Measurements from ENCODE around the gene SMARCAD1. TPM values are rescaled to one million over a fixed set of nuclear protein-coding genes. Genes with fewer than 3 reads are reported as not detected.

The SMARCAD1 gene
- total and polyA plus RNA-seq, 2 of the 8 experiments (the other 6 are each of a cell fraction or from before 2014, with no cell fraction given) = 24.1 to 59.4 TPM

DNA sequence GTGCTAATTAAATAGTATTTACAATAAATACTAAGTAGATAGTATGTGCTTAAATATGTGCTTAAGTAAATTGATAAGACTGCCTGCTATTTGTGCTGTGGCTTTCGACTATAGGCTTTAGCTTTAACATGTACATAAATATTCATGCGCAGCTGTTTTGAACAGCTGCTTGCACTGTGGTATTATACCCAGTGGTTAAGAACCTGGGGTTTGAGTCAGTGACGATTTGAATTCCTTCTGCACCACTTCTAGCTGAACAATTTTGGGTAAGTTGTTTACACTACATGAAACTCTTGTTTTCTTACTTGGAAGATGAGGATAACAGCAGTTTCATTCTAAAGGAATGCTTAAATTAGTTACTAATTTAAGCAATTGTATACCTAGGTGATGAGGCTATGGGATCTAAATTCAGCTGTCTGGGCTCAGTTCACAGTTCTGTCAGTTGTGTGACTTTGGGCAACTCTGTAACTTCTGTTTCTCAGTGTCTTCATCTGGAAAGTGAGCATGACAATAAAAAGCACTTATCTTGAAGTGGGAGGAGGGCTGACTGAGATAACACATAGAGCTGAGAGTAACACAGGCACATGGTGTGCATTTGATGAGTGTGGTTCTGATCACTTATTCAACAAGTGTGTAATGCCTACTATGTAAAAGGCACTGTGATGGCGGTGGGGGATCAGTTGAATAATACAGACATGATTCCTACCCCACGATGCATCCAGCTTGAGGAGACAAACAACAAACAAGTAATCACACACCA is 98.0 kb downstream of the SMARCAD1 start:
- Histone ChIP-seq H3K4me2 (ENCODE audit: insufficient read depth in 1 of 2, low read depth in 2 of 2, low read length in 2 of 2) (no peak overlapping the region), H2BK5ac (ENCODE audit: low read depth, low read length) (no peak overlapping the region), H3K36me3 (ENCODE audit: control insufficient read depth in 2 of 4, insufficient read depth in 4 of 4, low read length in 3 of 4) (no peaks in the 10 kb centered on the region), H4K8ac (ENCODE audit: extremely low read depth, insufficient read depth, low read length) (no peak overlapping the region), H2BK15ac (ENCODE audit: low read length) (no peak overlapping the region), H4K91ac (replicated peaks; ENCODE audit: insufficient read length, low read length) (no peak overlapping the region), H3K14ac (ENCODE audit: insufficient read length) (no peak overlapping the region), H3K56ac (replicated peaks; ENCODE audit: insufficient read length, low read depth, low read length) (no peak overlapping the region), H2BK120ac (replicated peaks; ENCODE audit: low read depth, low read length) (no peak overlapping the region), H3K27ac (ENCODE audit: low read depth, low read length) (no peak overlapping the region), H3K79me2 (ENCODE audit: control insufficient read depth in 1 of 2, insufficient read depth in 2 of 2, low read length in 2 of 2) (no peaks in the 10 kb centered on the region), H3K9me3 (ENCODE audit: insufficient read depth in 2 of 2, low read depth in 1 of 2, low read length in 1 of 2) (no peaks in the 10 kb centered on the region), H4K20me1 (replicated peaks in 1 of 2; ENCODE audit: control insufficient read depth in 1 of 2, insufficient read depth in 2 of 2, low read length in 2 of 2) (no peaks in the 10 kb centered on the region), H3K4ac (replicated peaks; ENCODE audit: insufficient read length, low read depth, low read length) (no peak overlapping the region), H3K23me2 (ENCODE audit: low read depth, low read length) (no peaks in the 10 kb centered on the region), H3K4me1 (replicated peaks in 1 of 4; ENCODE audit: control insufficient read depth in 3 of 4, insufficient read depth in 4 of 4, low read length in 3 of 4) (no peaks in the 10 kb centered on the region), H3K4me3 (ENCODE audit: extremely low read depth in 1 of 4, insufficient read depth in 2 of 4, low read depth in 3 of 4, low read length in 4 of 4) (no peak overlapping the region), H3K18ac (ENCODE audit: extremely low read depth, low read length) (no peak overlapping the region), H3K23ac (ENCODE audit: insufficient read length) (no peak overlapping the region), H2BK12ac (ENCODE audit: low read depth, low read length) (no peak overlapping the region), H3K27me3 (replicated peaks in 1 of 4; ENCODE audit: control insufficient read depth in 3 of 4, extremely low read depth in 1 of 4, insufficient read depth in 3 of 4, low read length in 3 of 4) (peaks cover 0 to 1% (median 0%) of the 10 kb centered on the region in 4 experiments; a peak in 1 of 7 replicates), H2AK5ac (ENCODE audit: low read depth, low read length) (no peak overlapping the region), H3K9ac (replicated peaks in 1 of 4; ENCODE audit: extremely low read depth in 1 of 4, low read depth in 3 of 4, low read length in 3 of 4) (no peak overlapping the region), H2AFZ (ENCODE audit: low read length) (no peak overlapping the region), H3K79me1 (ENCODE audit: low read depth, low read length) (no peaks in the 10 kb centered on the region), H2BK20ac (ENCODE audit: low read length) (no peak overlapping the region), H4K5ac (ENCODE audit: insufficient read length, low read depth, low read length) (no peak overlapping the region)
- WGBS, 2 experiments (ENCODE audit: extremely low coverage in 1 of 2, insufficient coverage in 1 of 2, insufficient read length in 1 of 2, insufficient replicate concordance in 2 of 2, low coverage in 1 of 2, low lambda C conversion rate in 2 of 2, missing lambda C conversion rate in 1 of 2) = 89% methylated on average over 5 of the region's 5 CpGs; no CpG with 5 or more reads in 1 of the 2 experiments
- POLR2A ChIA-PET (ENCODE audit: partially characterized antibody) = no interaction called here
- CTCF ChIA-PET (ENCODE audit: partially characterized antibody) = interaction anchor here (0.9 to 2.1 kb wide), 13 partner anchors 13 to 371 kb away, joined by 3 to 6 read pairs (median 3); no protein-coding TSS in a partner anchor
- no peak for FAIRE-seq
- DNase-seq (ENCODE audit: low read depth in 1 of 2, low spot score in 2 of 2) = no peak
- TF ChIP-seq, protein P1, sequence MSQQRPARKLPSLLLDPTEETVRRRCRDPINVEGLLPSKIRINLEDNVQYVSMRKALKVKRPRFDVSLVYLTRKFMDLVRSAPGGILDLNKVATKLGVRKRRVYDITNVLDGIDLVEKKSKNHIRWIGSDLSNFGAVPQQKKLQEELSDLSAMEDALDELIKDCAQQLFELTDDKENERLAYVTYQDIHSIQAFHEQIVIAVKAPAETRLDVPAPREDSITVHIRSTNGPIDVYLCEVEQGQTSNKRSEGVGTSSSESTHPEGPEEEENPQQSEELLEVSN (IDR thresholded peaks at IDR 0.05) = no peak
- no peak for TF ChIP-seq NANOG (IDR thresholded peaks at IDR 0.05; ENCODE audit: insufficient read depth, low read depth, low read length, poor library complexity, severe bottlenecking)
- no peak for TF ChIP-seq GABPA (IDR thresholded peaks at IDR 0.05; ENCODE audit: borderline replicate concordance, insufficient read depth, low read length)
- TF ChIP-seq, protein P2, sequence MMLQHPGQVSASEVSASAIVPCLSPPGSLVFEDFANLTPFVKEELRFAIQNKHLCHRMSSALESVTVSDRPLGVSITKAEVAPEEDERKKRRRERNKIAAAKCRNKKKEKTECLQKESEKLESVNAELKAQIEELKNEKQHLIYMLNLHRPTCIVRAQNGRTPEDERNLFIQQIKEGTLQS (IDR thresholded peaks at IDR 0.05; ENCODE audit: insufficient read depth, low read depth, low read length) = no peak
- no peak for TF ChIP-seq KDM5A (IDR thresholded peaks at IDR 0.05; ENCODE audit: low read length)
- TF ChIP-seq RAD21 (IDR thresholded peaks at IDR 0.05 in 1 of 2, conservative IDR thresholded peaks at IDR 0.05 in 1 of 2; ENCODE audit: low read depth in 2 of 2, low read length in 2 of 2) = no peak
- TF ChIP-seq CBX8 (IDR thresholded peaks at IDR 0.05; ENCODE audit: borderline replicate concordance, low read depth, low read length) = no peak
- no peak for TF ChIP-seq POLR2AphosphoS5 (IDR thresholded peaks at IDR 0.05; ENCODE audit: low read depth, low read length)
- TF ChIP-seq, protein P3, sequence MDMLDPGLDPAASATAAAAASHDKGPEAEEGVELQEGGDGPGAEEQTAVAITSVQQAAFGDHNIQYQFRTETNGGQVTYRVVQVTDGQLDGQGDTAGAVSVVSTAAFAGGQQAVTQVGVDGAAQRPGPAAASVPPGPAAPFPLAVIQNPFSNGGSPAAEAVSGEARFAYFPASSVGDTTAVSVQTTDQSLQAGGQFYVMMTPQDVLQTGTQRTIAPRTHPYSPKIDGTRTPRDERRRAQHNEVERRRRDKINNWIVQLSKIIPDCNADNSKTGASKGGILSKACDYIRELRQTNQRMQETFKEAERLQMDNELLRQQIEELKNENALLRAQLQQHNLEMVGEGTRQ (IDR thresholded peaks at IDR 0.05; ENCODE audit: low read length) = no peak

All from H1 (cell line).